PC-9 (cell line): Measurements from ENCODE around the gene STH. TPM values are rescaled to one million over a fixed set of nuclear protein-coding genes. Genes with fewer than 3 reads are reported as not detected.
A peak's percentile ranks its signal among the peaks of the same experiment; 100 is the strongest.

Experiments used
- BruUV-seq: library from RNA; stranded (reverse); fragments of 400-500 nt; replicated peaks from 2 replicates; lab custom pipeline; 2021; lab: Mats Ljungman, UMichigan
- CTCF ChIA-PET: fragments of 300-600 bp; sonication (Branson Sonifier 250); formaldehyde crosslinking; loops from one replicate; lab custom pipeline; 2022; ENCODE audit warnings: antibody characterized with exemption; lab: Charles Lee
- POLR2A ChIA-PET: fragments of 300-600 bp; sonication (Branson Sonifier 250); formaldehyde crosslinking; loops from one replicate; lab custom pipeline; 2022; ENCODE audit warnings: antibody characterized with exemption; ENCODE audit not compliant: unreplicated experiment; lab: Charles Lee
- DNase-seq, 2 experiments: peaks; one replicate each; pipeline versions ENCODE4 v3.0.0 to v3.0.0-alpha.2; 2015 to 2022; ENCODE audit warnings: mixed read lengths in 1 of 2
- H2AFZ ChIP-seq: fragments of 200-600 bp; sonication (generic); 2 replicates; pipeline ENCODE4 v1.8.1; 2017; ENCODE audit warnings: antibody characterized with exemption
- H3F3A ChIP-seq: fragments of 200-600 bp; sonication (generic); 2 replicates; pipeline ENCODE4 v1.8.1; 2017; ENCODE audit warnings: antibody characterized with exemption, mild to moderate bottlenecking, low read depth; ENCODE audit not compliant: insufficient read depth
- H3K27ac ChIP-seq: fragments of 200-600 bp; sonication (generic); 2 replicates; pipeline ENCODE4 v1.6.1; 2016; ENCODE audit warnings: mixed run types
- H3K27me3 ChIP-seq: fragments of 200-600 bp; sonication (generic); 2 replicates; pipeline ENCODE4 v1.6.1; 2016; ENCODE audit warnings: low read depth, mixed run types; ENCODE audit not compliant: insufficient read depth
- H3K36me3 ChIP-seq: fragments of 200-600 bp; sonication (generic); 2 replicates; pipeline ENCODE4 v1.6.1; 2016; ENCODE audit warnings: low read depth, mixed run types
- H3K4me1 ChIP-seq: fragments of 200-600 bp; sonication (generic); replicated peaks from 2 replicates; pipeline ENCODE4 v1.6.1; 2016; ENCODE audit warnings: mixed run types; ENCODE audit not compliant: insufficient read depth
- H3K4me2 ChIP-seq: fragments of 200-600 bp; sonication (generic); 2 replicates; pipeline ENCODE4 v1.6.1; 2017; ENCODE audit warnings: mixed run types
- H3K4me3 ChIP-seq: fragments of 200-600 bp; sonication (generic); 2 replicates; pipeline ENCODE4 v1.6.1; 2016; ENCODE audit warnings: mixed run types
- H3K79me2 ChIP-seq: fragments of 200-600 bp; sonication (generic); 2 replicates; pipeline ENCODE4 v1.6.1; 2017; ENCODE audit warnings: low read depth, mixed run types
- H3K9me2 ChIP-seq: fragments of 200-600 bp; sonication (generic); 2 replicates; pipeline ENCODE4 v1.8.1; 2017; ENCODE audit warnings: mild to moderate bottlenecking; ENCODE audit not compliant: insufficient read depth
- H3K9me3 ChIP-seq: fragments of 200-600 bp; sonication (generic); 2 replicates; pipeline ENCODE4 v1.8.1; 2016; ENCODE audit warnings: low read depth; ENCODE audit not compliant: insufficient read depth
- H4K20me1 ChIP-seq: fragments of 200-600 bp; sonication (generic); 2 replicates; pipeline ENCODE4 v1.8.1; 2017; ENCODE audit not compliant: insufficient read depth
- EZH2 ChIP-seq: fragments of 200-600 bp; sonication (generic); IDR thresholded peaks from 2 replicates; pipeline ENCODE4 v1.8.0; 2017; ENCODE audit warnings: antibody characterized with exemption, low read depth
- intact Hi-C: fragments of 100-400 bp; cut with micrococcal nuclease; formaldehyde crosslinking; loops from one replicate; pipeline ENCODE4 v1.10.0; 2022; ENCODE audit not compliant: unreplicated experiment
- total RNA-seq: library from RNA; stranded (reverse); gene quantifications from 2 replicates; pipeline ENCODE4 v1.2.3, GENCODE V29; 2021
- TF ChIP-seq, protein P1 (sequence below): fragments of 200-600 bp; sonication (generic); conservative IDR thresholded peaks from 2 replicates; pipeline ENCODE4 v1.6.1; 2017; ENCODE audit warnings: mixed run types, antibody characterized with exemption, mild to moderate bottlenecking, moderate library complexity

Gene STH
- total RNA-seq, 1 experiment from 2014 or later = not detected

DNA sequence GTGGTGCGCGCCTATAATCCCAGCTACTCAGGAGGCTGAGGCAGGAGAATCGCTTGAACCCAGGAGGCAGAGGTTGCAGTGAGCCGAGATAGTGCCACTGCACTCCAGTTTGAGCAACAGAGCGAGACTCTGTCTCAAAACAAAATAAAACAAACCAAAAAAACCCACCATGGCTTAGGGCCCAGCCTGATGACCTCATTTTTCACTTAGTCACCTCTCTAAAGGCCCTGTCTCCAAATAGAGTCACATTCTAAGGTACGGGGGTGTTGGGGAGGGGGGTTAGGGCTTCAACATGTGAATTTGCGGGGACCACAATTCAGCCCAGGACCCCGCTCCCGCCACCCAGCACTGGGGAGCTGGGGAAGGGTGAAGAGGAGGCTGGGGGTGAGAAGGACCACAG lies 1.4 kb upstream of the STH start:
- H3K4me1 ChIP-seq = no peaks in the 10 kb centered on the region
- TF ChIP-seq, protein P1, sequence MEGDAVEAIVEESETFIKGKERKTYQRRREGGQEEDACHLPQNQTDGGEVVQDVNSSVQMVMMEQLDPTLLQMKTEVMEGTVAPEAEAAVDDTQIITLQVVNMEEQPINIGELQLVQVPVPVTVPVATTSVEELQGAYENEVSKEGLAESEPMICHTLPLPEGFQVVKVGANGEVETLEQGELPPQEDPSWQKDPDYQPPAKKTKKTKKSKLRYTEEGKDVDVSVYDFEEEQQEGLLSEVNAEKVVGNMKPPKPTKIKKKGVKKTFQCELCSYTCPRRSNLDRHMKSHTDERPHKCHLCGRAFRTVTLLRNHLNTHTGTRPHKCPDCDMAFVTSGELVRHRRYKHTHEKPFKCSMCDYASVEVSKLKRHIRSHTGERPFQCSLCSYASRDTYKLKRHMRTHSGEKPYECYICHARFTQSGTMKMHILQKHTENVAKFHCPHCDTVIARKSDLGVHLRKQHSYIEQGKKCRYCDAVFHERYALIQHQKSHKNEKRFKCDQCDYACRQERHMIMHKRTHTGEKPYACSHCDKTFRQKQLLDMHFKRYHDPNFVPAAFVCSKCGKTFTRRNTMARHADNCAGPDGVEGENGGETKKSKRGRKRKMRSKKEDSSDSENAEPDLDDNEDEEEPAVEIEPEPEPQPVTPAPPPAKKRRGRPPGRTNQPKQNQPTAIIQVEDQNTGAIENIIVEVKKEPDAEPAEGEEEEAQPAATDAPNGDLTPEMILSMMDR = no peak
- no peak for TF ChIP-seq EZH2

DNA sequence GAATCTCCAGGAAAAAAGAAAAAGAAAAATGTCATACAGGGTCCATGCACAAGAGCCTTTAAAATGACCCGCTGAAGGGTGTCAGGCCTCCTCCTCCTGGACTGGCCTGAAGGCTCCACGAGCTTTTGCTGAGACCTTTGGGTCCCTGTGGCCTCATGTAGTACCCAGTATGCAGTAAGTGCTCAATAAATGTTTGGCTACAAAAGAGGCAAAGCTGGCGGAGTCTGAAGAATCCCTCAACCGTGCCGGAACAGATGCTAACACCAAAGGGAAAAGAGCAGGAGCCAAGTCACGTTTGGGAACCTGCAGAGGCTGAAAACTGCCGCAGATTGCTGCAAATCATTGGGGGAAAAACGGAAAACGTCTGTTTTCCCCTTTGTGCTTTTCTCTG lies 845 bp downstream of the STH start:
- no peak overlapping the region for H3K4me3 ChIP-seq
- POLR2A ChIA-PET = no interaction called here
- H3K36me3 ChIP-seq = no peaks in the 10 kb centered on the region
- H3K79me2 ChIP-seq = no peaks in the 10 kb centered on the region
- no peak overlapping the region for H3K27ac ChIP-seq
- H3K9me2 ChIP-seq = no peaks in the 10 kb centered on the region
- no peak for DNase-seq
- no peaks in the 10 kb centered on the region for H3K9me3 ChIP-seq
- TF ChIP-seq, protein P1 = no peak
- TF ChIP-seq EZH2 = no peak
- H2AFZ ChIP-seq = no peak overlapping the region
- H4K20me1 ChIP-seq = no peaks in the 10 kb centered on the region
- BruUV-seq = no TSS peak
- no peaks in the 10 kb centered on the region for H3K4me1 ChIP-seq
- intact Hi-C loops = loop anchor here (5.0 kb wide), 2 partner anchors 192 to 212 kb away; partner anchors contain the start of gene KANSL1
- CTCF ChIA-PET = no interaction called here
- H3K27me3 ChIP-seq = no peaks in the 10 kb centered on the region
- no peak overlapping the region for H3K4me2 ChIP-seq
- H3F3A ChIP-seq = no peaks in the 10 kb centered on the region

More for the DNA sequence above, 1.4 kb upstream of the STH start:
- Histone ChIP-seq H3K79me2 (no peaks in the 10 kb centered on the region), H2AFZ (no peak overlapping the region), H3K27me3 (no peaks in the 10 kb centered on the region), H3K4me3 (no peak overlapping the region), H3K9me2 (no peaks in the 10 kb centered on the region), H4K20me1 (no peaks in the 10 kb centered on the region), H3K36me3 (no peaks in the 10 kb centered on the region), H3K27ac (no peak overlapping the region), H3F3A (no peaks in the 10 kb centered on the region), H3K9me3 (no peaks in the 10 kb centered on the region), H3K4me2 (no peak overlapping the region)
- CTCF ChIA-PET = no interaction called here
- POLR2A ChIA-PET = no interaction called here
- no TSS peak for BruUV-seq
- intact Hi-C loops = no loop called here
- no peak for DNase-seq

- no peaks in the 10 kb centered on the region for H3K79me2 ChIP-seq
- no peaks in the 10 kb centered on the region for H3K27me3 ChIP-seq
- TF ChIP-seq, protein P1 = no peak
- no peak for TF ChIP-seq EZH2
- H3K27ac ChIP-seq = no peak overlapping the region
- DNase-seq = peak in 1 of 2 experiments; percentile 29
- CTCF ChIA-PET = no interaction called here
- no peaks in the 10 kb centered on the region for H3K9me2 ChIP-seq
- H2AFZ ChIP-seq = no peak overlapping the region
- no peaks in the 10 kb centered on the region for H3K9me3 ChIP-seq
- H3K4me1 ChIP-seq = no peaks in the 10 kb centered on the region
- H4K20me1 ChIP-seq = no peaks in the 10 kb centered on the region
- H3K36me3 ChIP-seq = no peaks in the 10 kb centered on the region
- POLR2A ChIA-PET = no interaction called here
- no peak overlapping the region for H3K4me3 ChIP-seq
- BruUV-seq = no TSS peak
- no peak overlapping the region for H3K4me2 ChIP-seq
- H3F3A ChIP-seq = no peaks in the 10 kb centered on the region
- intact Hi-C loops = loop anchor here (5.0 kb wide), 2 partner anchors 192 to 212 kb away; partner anchors contain the start of gene KANSL1
Observed at GRCh38 chr17:46000292-46000691, 1.2 kb downstream of the STH start.
